GM21576 (cell line): ENCODE data around the gene MEA1.
A peak's percentile ranks its signal among the peaks of the same experiment; 100 is the strongest.
"Not testable (repeated sequence)": the region's sequence is repeated elsewhere in the genome, so short reads cannot be mapped to it uniquely, and the experiment has no call there.

Source experiments
- ATAC-seq: cut with Tn5 transposase; IDR thresholded peaks from one replicate; pipeline ENCODE4 v1.9.1; 2021; ENCODE audit warnings: mild to moderate bottlenecking, moderate library complexity; ENCODE audit not compliant: unreplicated experiment

MEA1 gene

GRCh38 chr6:43013843-43014433, at the start of gene MEA1, which contains the start of gene KLHDC3:
Gene MEA1 (minus strand): TSS chr6:43013946. CDS start chr6:43013813, 133 bp downstream.
Gene KLHDC3 (plus strand): TSS chr6:43014249. CDS start chr6:43017193, 2,944 bp downstream.
- peak; percentile 90 for ATAC-seq

GRCh38 chr6:43062818-43063217, 49.1 kb upstream of the MEA1 start:
- ATAC-seq, result no peak

GRCh38 chr6:43061861-43062260, 48.1 kb upstream of the MEA1 start:
- no peak for ATAC-seq

- ATAC-seq, result no peak
Measured at GRCh38 chr6:43060755-43061633, 47.2 kb upstream of the MEA1 start.

- ATAC-seq, result no peak
Measured at GRCh38 chr6:43060034-43060754, 46.4 kb upstream of the MEA1 start.

- peak; percentile 83 for ATAC-seq
Measured at GRCh38 chr6:43059168-43060033, 45.7 kb upstream of the MEA1 start, which contains the start of the genes KLC4 and MRPL2. Gene KLC4 (plus strand): TSS chr6:43059631. CDS start chr6:43061336, 1,705 bp downstream. Gene MRPL2 (minus strand): TSS chr6:43059434. CDS start chr6:43059381, 53 bp downstream.

- ATAC-seq, result no peak
Measured at GRCh38 chr6:43058531-43058930, 44.8 kb upstream of the MEA1 start.

GRCh38 chr6:43055966-43056365, 42.2 kb upstream of the MEA1 start:
- no peak for ATAC-seq

GRCh38 chr6:43054206-43054943, 40.6 kb upstream of the MEA1 start:
- no peak for ATAC-seq

- ATAC-seq, result peak; percentile 83
Measured at GRCh38 chr6:43053545-43054205, 39.9 kb upstream of the MEA1 start, which contains the start of gene CUL7. Gene CUL7 (minus strand): TSS chr6:43053851. CDS start chr6:43052788, 1,063 bp downstream.

GRCh38 chr6:43052842-43053544, 39.2 kb upstream of the MEA1 start:
- ATAC-seq, result peak; percentile 10

GRCh38 chr6:43052225-43052841, 38.6 kb upstream of the MEA1 start:
- no peak for ATAC-seq

- ATAC-seq, result no peak
Measured at GRCh38 chr6:43050981-43051380, 37.2 kb upstream of the MEA1 start.

GRCh38 chr6:43047998-43048397, 34.3 kb upstream of the MEA1 start:
- no peak for ATAC-seq

GRCh38 chr6:43045371-43045930, 31.7 kb upstream of the MEA1 start:
- no peak for ATAC-seq

- no peak for ATAC-seq
Measured at GRCh38 chr6:43043310-43043709, 29.6 kb upstream of the MEA1 start.

GRCh38 chr6:43041475-43041874, 27.7 kb upstream of the MEA1 start:
- ATAC-seq, result not testable (repeated sequence)
